Body of pancreas (tissue), 4 donors: ENCODE measurements around the gene LRRC27. TPM values are rescaled to one million over a fixed set of nuclear protein-coding genes. Genes with fewer than 3 reads are reported as not detected.

Experiments
- ATAC-seq: fragments of 150-250 bp; one replicate; pipeline ENCODE4 v1.9.1; 2016
- DNase-seq, 4 donors: peaks; one replicate each; pipeline ENCODE4 v3.0.0-alpha.2; 2019
- H3K27ac ChIP-seq, 4 donors: fragments of 200-600 bp; sonication (generic); 1 replicate in 3 of 4; 2 replicates in 1 of 4; pipeline versions ENCODE4 v1.5.1 to v1.6.1; 2016 to 2019; ENCODE audit warnings: mild to moderate bottlenecking in 1 of 4, mixed read lengths in 1 of 4, moderate library complexity in 1 of 4
- H3K27me3 ChIP-seq, 2 donors: fragments of 200-600 bp; sonication (generic); one replicate each; pipeline ENCODE4 v1.6.0; 2016; ENCODE audit warnings: mild to moderate bottlenecking in 1 of 2
- H3K36me3 ChIP-seq, 2 donors: fragments of 200-600 bp; sonication (generic); replicated peaks in 1 of 2; 2 replicates each; pipeline ENCODE4 v1.5.1; 2016; ENCODE audit warnings: low read depth in 2 of 2; ENCODE audit not compliant: insufficient read depth in 1 of 2
- H3K4me1 ChIP-seq: fragments of 200-600 bp; sonication (generic); one replicate; pipeline ENCODE4 v1.6.0; 2016
- H3K4me3 ChIP-seq, 2 donors: fragments of 200-600 bp; sonication (generic); 1 replicate in 1 of 2; 2 replicates in 1 of 2; pipeline ENCODE4 v1.5.1; 2016 to 2019
- H3K9me3 ChIP-seq, 3 donors: fragments of 200-600 bp; sonication (generic); 1 replicate in 2 of 3; 2 replicates in 1 of 3; pipeline ENCODE4 v1.5.1; 2016
- CTCF ChIP-seq, 7 experiments: fragments of 450-650 bp in 4 of 7; fragments of 200-600 bp in 3 of 7; sonication (generic) in 3 of 7; IDR thresholded peaks; one replicate each; pipeline ENCODE4 v1.5.1; 2016 to 2019; ENCODE audit warnings: antibody characterized with exemption in 7 of 7
- POLR2A ChIP-seq, 3 donors: fragments of 450-650 bp; IDR thresholded peaks; one replicate each; pipeline ENCODE4 v1.6.1; 2016; ENCODE audit warnings: antibody characterized with exemption in 3 of 3, mild to moderate bottlenecking in 2 of 3
- WGBS, 2 donors: methylation state at CpG; one replicate each; pipeline ENCODE4 v1.1.5; 2017; 5-methylcytosine and 5-hydroxymethylcytosine counted together
- intact Hi-C: fragments of 100-400 bp; cut with DNase I; formaldehyde crosslinking; loops from one replicate; pipeline ENCODE4 v1.15.1; 2023
- total RNA-seq, 2 donors: library from RNA; depleted of rRNA; stranded (reverse); fragments of >200 nt; gene quantifications; one replicate each; pipeline ENCODE4 v1.1.0, GENCODE V29; 2016

The LRRC27 gene
- total RNA-seq, 2 donors from 2014 or later: 6.5 to 24.7 TPM

DNA sequence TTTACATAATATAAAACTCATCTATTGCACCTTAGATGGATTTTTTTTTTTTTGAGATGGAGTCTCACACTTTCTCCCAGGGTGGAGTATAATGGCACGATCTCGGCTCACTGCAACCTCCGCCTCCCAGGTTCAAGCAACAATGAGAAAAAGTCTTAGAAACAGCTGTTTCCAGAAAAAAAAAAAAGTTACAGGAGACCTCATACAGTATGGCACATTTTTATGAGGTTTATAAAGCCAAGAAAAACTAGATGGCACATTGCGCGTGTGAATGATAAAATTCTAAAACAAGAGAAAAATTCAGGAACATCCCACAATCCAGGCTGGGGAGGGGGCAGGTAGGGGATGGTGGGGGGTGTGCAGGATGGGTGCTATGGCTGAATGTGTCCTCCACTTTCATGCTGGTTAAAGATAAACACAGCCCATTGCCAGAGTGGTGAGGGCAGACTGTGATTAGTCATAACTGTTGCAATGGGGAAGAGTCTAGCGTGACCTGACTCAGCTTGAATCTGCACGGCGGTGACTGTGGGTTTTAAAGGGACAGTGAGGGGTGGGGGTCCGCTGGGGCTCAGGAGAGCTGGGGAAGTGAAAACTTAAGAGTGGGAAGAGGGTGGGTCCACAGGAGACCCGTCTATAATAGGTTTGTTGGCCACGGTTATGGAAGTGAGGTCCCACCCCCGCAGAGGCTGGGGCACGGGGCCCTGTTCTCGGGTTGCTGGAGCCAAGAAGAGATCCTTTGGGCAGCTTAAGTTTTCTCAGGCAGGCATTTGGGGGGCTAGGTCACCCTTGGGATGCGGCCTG lies 11.9 kb upstream of the LRRC27 start:
- H3K36me3 ChIP-seq: no peaks in the 10 kb centered on the region
- ATAC-seq (no peak), DNase-seq (peak in 1 of 4 donors; percentile 25)
- TF ChIP-seq POLR2A (IDR thresholded peaks at IDR 0.05) (no peak), CTCF (IDR thresholded peaks at IDR 0.05) (no peak)
- H3K4me1 ChIP-seq: no peaks in the 10 kb centered on the region
- H3K9me3 ChIP-seq: no peaks in the 10 kb centered on the region
- H3K27ac ChIP-seq: no peak overlapping the region
- 60 to 64% methylated on average over 14 to 15 of the region's 15 CpGs for WGBS, 2 donors
- intact Hi-C loops: no loop called here
- no peaks in the 10 kb centered on the region for H3K27me3 ChIP-seq
- H3K4me3 ChIP-seq: no peak overlapping the region

DNA sequence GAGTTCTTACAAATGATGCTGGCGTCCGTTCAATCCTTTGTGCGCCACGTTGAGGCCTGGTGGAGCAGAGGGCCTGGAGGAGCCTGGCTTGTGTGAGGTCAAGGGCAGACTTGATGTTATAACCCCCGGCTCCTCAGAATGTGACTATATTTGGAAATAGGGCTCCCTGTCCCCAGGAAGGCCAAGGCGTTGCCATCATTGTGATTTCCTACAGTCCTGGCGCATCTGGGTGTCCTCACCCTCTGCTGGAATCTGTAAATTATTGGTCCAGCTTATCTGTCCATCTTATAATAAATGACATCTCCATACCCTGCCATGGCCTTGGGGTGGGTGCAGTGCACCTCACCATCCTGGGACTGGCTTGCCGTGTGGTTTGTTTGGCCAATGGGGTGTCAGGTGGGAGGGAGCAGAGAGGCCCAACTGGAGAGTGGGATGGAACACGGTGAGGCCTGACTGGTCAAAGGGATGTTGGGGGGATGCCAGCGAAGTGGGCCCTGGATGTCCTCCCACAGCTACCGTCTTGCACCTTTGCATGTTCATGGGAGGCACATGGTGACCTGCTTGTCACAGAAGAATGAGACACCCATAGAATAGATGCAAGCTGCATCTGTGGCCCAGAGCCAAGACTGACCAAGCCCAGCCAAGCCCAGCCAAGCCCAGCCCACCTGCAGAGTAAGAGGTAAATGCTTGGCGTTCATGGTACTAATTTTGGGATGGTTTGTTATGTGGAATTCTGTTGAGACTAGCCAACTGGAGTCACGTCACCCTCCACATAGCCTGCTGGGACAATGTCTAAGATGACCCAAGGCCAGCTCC lies 11.1 kb upstream of the LRRC27 start:
- WGBS, 2 donors: 87 to 91% methylated on average over 12 to 13 of the region's 13 CpGs
- no peaks in the 10 kb centered on the region for H3K36me3 ChIP-seq
- intact Hi-C loops: no loop called here
- ATAC-seq (no peak), DNase-seq (no peak)
- TF ChIP-seq CTCF (IDR thresholded peaks at IDR 0.05): no peak
- TF ChIP-seq POLR2A (IDR thresholded peaks at IDR 0.05): no peak
- no peaks in the 10 kb centered on the region for H3K4me1 ChIP-seq
- H3K9me3 ChIP-seq: no peaks in the 10 kb centered on the region
- H3K27me3 ChIP-seq: no peaks in the 10 kb centered on the region
- H3K27ac ChIP-seq: no peak overlapping the region
- H3K4me3 ChIP-seq: no peak overlapping the region

- DNase-seq: no peak
- intact Hi-C loops: no loop called here
- no peak for TF ChIP-seq POLR2A (IDR thresholded peaks at IDR 0.05)
- no peak for TF ChIP-seq CTCF (IDR thresholded peaks at IDR 0.05)
- Histone ChIP-seq H3K9me3 (no peaks in the 10 kb centered on the region), H3K4me1 (no peaks in the 10 kb centered on the region), H3K27ac (no peak overlapping the region), H3K4me3 (no peak overlapping the region), H3K27me3 (no peaks in the 10 kb centered on the region), H3K36me3 (no peaks in the 10 kb centered on the region)
- no peak for ATAC-seq
- 88 to 89% methylated on average over 10 of the region's 10 CpGs for WGBS, 2 donors
Measured at GRCh38 chr10:132321726-132322125, 10.3 kb upstream of the LRRC27 start.

DNA sequence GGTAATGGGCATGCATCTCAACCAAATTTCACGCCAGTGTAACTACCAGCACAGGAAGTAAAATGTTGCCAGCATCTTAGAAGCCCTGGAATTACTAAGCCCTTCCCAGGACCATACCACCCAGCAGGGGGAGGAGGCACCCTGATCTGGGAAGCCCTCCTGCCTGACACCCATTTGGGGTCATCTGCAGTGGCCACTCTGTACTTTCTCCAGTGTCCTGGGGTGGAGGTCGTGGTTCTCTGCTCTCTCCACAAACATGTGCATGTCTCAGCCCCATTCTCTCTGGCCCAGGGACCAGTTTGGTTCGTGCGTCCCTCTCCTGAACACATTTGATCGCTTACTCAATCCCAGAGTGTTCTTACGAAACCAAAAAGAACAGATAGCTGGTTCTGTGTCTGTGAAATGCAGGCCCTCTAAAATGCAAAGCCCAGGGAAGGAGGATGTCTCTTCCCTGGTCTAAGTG lies 9.4 kb upstream of the LRRC27 start:
- H3K4me3 ChIP-seq: no peak overlapping the region
- no peaks in the 10 kb centered on the region for H3K27me3 ChIP-seq
- intact Hi-C loops: no loop called here
- H3K27ac ChIP-seq: no peak overlapping the region
- TF ChIP-seq CTCF (IDR thresholded peaks at IDR 0.05): no peak
- TF ChIP-seq POLR2A (IDR thresholded peaks at IDR 0.05): no peak
- H3K9me3 ChIP-seq: no peaks in the 10 kb centered on the region
- DNase-seq (no peak), ATAC-seq (no peak)
- 67 to 76% methylated on average over 6 of the region's 6 CpGs for WGBS, 2 donors
- H3K36me3 ChIP-seq: no peaks in the 10 kb centered on the region
- H3K4me1 ChIP-seq: no peaks in the 10 kb centered on the region
